SW480 (cell line): ENCODE measurements around the gene SLC22A6.

ENCODE experiments used
- DNase-seq: peaks from one replicate; pipeline ENCODE4 v3.0.0-alpha.2; 2016; ENCODE audit warnings: low spot score

Gene SLC22A6

GRCh38 chr11:62984451-62984991 is at the start of gene SLC22A6:
Gene SLC22A6 (minus strand): TSS chr11:62984967. CDS start chr11:62984690, 277 bp downstream.
- DNase-seq, result no peak

- DNase-seq, result no peak
These were observed 47.7 kb upstream of the SLC22A6 start for GRCh38 chr11:63032457-63032856.

GRCh38 chr11:63023841-63024648 is 39.3 kb upstream of the SLC22A6 start:
- DNase-seq, result peak; percentile 59

- DNase-seq, result no peak
These were observed 38.6 kb upstream of the SLC22A6 start for GRCh38 chr11:63023222-63023814.

- DNase-seq, result no peak
These were observed 37.7 kb upstream of the SLC22A6 start for GRCh38 chr11:63022441-63022840.

GRCh38 chr11:63020671-63021291 is 36.0 kb upstream of the SLC22A6 start:
- no peak for DNase-seq

- no peak for DNase-seq
These were observed 34.7 kb upstream of the SLC22A6 start for GRCh38 chr11:63019506-63019905.

GRCh38 chr11:63017306-63017974 is 32.7 kb upstream of the SLC22A6 start:
- no peak for DNase-seq

GRCh38 chr11:63015521-63016215 is 30.9 kb upstream of the SLC22A6 start, which contains the start of gene SLC22A8:
Gene SLC22A8 (minus strand): TSS chr11:63015841. CDS start chr11:63014958, 883 bp downstream.
- DNase-seq, result no peak

- DNase-seq, result no peak
These were observed 29.8 kb upstream of the SLC22A6 start for GRCh38 chr11:63014408-63015055.

GRCh38 chr11:63012839-63013238 is 28.1 kb upstream of the SLC22A6 start:
- no peak for DNase-seq

GRCh38 chr11:63012430-63012829 is 27.7 kb upstream of the SLC22A6 start:
- DNase-seq, result no peak

- DNase-seq, result no peak
These were observed 26.2 kb upstream of the SLC22A6 start for GRCh38 chr11:63010934-63011439.

- no peak for DNase-seq
These were observed 23.2 kb upstream of the SLC22A6 start for GRCh38 chr11:63007920-63008319.

GRCh38 chr11:63001456-63001855 is 16.7 kb upstream of the SLC22A6 start:
- no peak for DNase-seq

GRCh38 chr11:62999649-63000048 is 14.9 kb upstream of the SLC22A6 start:
- DNase-seq, result peak; percentile 19

GRCh38 chr11:62999156-62999555 is 14.4 kb upstream of the SLC22A6 start:
- DNase-seq, result no peak

- no peak for DNase-seq
These were observed 11.5 kb upstream of the SLC22A6 start for GRCh38 chr11:62996271-62996670.

GRCh38 chr11:62994775-62995174 is 10.0 kb upstream of the SLC22A6 start:
- no peak for DNase-seq

- no peak for DNase-seq
These were observed 3.5 kb upstream of the SLC22A6 start for GRCh38 chr11:62988276-62988675.
